Calu3 (cell line): ENCODE measurements around the gene DCHS1. TPM values are rescaled to one million over a fixed set of nuclear protein-coding genes. Genes with fewer than 3 reads are reported as not detected.

Experiments used
- BruUV-seq: library from RNA; stranded (reverse); fragments of 400-500 nt; replicated peaks from 2 replicates; lab custom pipeline; 2021; lab: Mats Ljungman, UMichigan
- CTCF ChIA-PET: fragments of 300-600 bp; sonication (Branson Sonifier 250); formaldehyde crosslinking; loops from one replicate; lab custom pipeline; 2022; ENCODE audit warnings: antibody characterized with exemption; lab: Charles Lee
- DNase-seq: peaks from one replicate; pipeline ENCODE4 v3.0.0; 2022
- H3K27ac Mint-ChIP-seq: one replicate; pipeline ENCODE4 v1.8.0; 2022; ENCODE audit warnings: mixed read lengths; ENCODE audit not compliant: unreplicated experiment
- H3K27me3 Mint-ChIP-seq: one replicate; pipeline ENCODE4 v1.8.0; 2022; ENCODE audit warnings: mixed read lengths; ENCODE audit not compliant: unreplicated experiment
- H3K36me3 Mint-ChIP-seq: one replicate; pipeline ENCODE4 v1.8.0; 2022; ENCODE audit warnings: mild to moderate bottlenecking, moderate library complexity, mixed read lengths; ENCODE audit not compliant: insufficient read depth, unreplicated experiment
- H3K4me1 Mint-ChIP-seq: one replicate; pipeline ENCODE4 v1.8.0; 2022; ENCODE audit warnings: mild to moderate bottlenecking, low read depth, mixed read lengths; ENCODE audit not compliant: unreplicated experiment
- H3K4me3 Mint-ChIP-seq: one replicate; pipeline ENCODE4 v1.8.0; 2022; ENCODE audit warnings: mild to moderate bottlenecking, low read depth, moderate library complexity, mixed read lengths; ENCODE audit not compliant: unreplicated experiment
- H3K9me3 Mint-ChIP-seq: one replicate; pipeline ENCODE4 v1.8.0; 2022; ENCODE audit warnings: low read depth, mixed read lengths; ENCODE audit not compliant: unreplicated experiment
- intact Hi-C: fragments of 100-400 bp; cut with micrococcal nuclease; formaldehyde crosslinking; loops from one replicate; pipeline ENCODE4 v1.10.0; 2022; ENCODE audit not compliant: unreplicated experiment
- total RNA-seq: library from RNA; stranded (reverse); gene quantifications from 2 replicates; pipeline ENCODE4 v1.2.3, GENCODE V29; 2022
- TF ChIP-seq, protein P1 (sequence below): fragments of 200-600 bp; IDR thresholded peaks from one replicate; pipeline ENCODE4 v1.8.0; 2022; ENCODE audit warnings: antibody characterized with exemption; ENCODE audit not compliant: unreplicated experiment

Gene DCHS1
- total RNA-seq, 1 experiment from 2014 or later = 0.02 TPM

DNA sequence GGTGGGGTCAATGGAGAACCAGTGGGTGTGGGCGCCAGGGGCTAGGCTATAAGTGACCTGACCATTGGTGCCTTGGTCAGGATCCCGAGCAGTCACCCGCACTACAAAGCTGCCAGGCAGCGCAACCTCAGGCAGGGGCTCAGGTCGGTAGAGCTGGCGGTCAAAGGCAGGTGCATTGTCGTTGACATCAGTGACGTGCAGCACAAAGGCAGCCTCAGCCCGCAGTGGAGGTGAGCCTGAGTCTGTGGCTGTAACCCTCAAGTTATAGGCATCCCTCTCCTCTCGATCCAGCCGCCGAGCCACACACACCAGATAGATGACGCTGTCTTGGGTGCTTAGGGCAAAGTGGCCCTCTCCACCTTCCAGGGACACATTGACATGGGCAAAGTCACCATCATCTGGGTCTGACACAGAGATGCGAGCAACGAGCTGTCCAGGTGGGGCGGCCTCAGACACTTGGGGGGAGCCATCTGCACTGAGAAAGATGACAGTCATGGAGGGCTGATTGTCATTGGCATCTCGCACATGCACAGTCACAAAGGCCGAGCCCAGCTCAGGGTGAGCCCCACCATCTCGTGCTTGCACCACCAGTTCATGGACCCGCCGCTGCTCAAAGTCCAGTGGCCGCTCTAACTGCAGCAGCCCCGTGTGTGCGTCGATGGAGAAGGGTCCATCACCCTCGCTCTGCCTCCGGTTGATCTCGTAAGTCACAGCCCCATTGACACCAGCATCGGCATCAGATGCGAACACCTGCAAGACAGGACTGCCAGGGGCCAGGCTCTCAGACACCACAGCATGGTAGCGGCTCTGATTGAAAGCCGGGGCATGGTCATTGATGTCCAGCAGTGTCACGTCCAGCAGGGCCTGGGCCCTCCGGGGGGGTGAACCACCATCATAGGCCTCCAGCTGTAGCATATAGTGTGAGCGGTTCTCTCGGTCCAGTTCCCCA lies 15.3 kb downstream of the DCHS1 start:
- Mint-ChIP-seq H3K9me3 (no peaks in the 10 kb centered on the region), H3K4me1 (no peaks in the 10 kb centered on the region), H3K4me3 (no peak overlapping the region), H3K27ac (no peak overlapping the region), H3K27me3 (peaks cover 12% of the 10 kb centered on the region), H3K36me3 (no peaks in the 10 kb centered on the region)
- intact Hi-C loops = no loop called here
- no TSS peak for BruUV-seq
- DNase-seq = no peak
- TF ChIP-seq, protein P1, sequence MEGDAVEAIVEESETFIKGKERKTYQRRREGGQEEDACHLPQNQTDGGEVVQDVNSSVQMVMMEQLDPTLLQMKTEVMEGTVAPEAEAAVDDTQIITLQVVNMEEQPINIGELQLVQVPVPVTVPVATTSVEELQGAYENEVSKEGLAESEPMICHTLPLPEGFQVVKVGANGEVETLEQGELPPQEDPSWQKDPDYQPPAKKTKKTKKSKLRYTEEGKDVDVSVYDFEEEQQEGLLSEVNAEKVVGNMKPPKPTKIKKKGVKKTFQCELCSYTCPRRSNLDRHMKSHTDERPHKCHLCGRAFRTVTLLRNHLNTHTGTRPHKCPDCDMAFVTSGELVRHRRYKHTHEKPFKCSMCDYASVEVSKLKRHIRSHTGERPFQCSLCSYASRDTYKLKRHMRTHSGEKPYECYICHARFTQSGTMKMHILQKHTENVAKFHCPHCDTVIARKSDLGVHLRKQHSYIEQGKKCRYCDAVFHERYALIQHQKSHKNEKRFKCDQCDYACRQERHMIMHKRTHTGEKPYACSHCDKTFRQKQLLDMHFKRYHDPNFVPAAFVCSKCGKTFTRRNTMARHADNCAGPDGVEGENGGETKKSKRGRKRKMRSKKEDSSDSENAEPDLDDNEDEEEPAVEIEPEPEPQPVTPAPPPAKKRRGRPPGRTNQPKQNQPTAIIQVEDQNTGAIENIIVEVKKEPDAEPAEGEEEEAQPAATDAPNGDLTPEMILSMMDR = no peak
- CTCF ChIA-PET = no interaction called here

DNA sequence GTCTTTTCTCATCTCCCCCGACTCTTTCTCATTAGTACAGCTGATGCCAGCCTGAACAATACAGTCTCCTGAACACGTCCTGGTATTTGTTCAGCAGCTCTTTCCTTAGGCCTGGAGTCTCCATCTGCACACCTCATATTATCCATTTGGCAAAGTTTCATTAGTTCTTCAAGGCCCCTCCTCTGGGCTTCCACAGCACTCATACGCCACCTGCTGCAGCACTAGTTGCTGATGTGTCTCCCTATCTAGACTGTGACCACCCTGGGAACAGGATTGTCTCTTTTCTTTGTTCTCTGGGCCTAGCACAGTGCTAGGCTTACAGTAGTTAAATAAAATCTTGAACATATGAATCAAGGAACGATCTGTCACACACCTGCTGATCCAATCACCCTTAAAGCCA lies 17.2 kb downstream of the DCHS1 start:
- intact Hi-C loops = no loop called here
- H3K27ac Mint-ChIP-seq = no peak overlapping the region
- H3K27me3 Mint-ChIP-seq = peaks cover 12% of the 10 kb centered on the region
- H3K9me3 Mint-ChIP-seq = no peaks in the 10 kb centered on the region
- BruUV-seq = no TSS peak
- H3K4me1 Mint-ChIP-seq = no peaks in the 10 kb centered on the region
- CTCF ChIA-PET = interaction anchor here (0.9 kb wide), 1 partner anchor 33 kb away, joined by 3 read pairs; no protein-coding TSS in a partner anchor
- TF ChIP-seq, protein P1 = no peak
- DNase-seq = no peak
- no peaks in the 10 kb centered on the region for H3K36me3 Mint-ChIP-seq
- H3K4me3 Mint-ChIP-seq = no peak overlapping the region

DNA sequence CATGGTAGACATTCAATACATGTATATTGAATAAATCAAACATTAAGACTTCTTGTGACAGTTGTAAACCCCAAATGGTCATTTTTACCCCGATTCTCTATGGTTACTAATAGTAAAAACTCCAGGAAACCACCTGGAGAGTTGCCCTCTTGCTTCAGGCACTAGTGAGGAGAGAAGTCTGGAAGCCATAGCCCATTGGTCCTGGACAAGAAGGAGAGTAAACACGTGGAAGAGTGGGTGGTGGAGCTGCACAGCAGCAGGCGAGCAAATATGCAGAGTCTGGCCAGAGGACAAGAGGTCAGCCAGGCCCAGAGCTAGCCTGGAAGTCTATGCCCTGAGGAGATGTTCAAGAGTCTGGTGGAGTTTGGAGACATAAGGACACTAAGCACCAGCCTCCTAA lies 17.7 kb downstream of the DCHS1 start:
- no peak overlapping the region for H3K27ac Mint-ChIP-seq
- CTCF ChIA-PET = no interaction called here

DNA sequence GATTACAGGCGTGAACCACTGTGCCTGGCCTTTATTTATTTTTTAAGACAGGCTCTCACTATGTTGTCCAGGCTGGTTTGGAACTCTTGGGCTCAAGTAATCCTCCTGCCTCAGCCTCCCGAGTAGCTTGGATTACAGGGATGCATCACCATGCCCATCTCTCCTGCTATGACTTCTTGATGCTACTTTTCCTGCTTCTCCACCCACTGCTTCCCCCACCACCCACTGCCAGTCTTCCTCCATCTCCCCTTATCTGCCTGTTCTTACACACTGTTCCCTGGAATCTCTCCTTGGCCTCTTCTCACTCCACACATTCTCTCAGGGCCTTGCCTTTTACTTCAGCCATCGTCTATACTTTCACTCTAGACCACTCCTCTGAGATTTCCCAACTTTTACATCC lies 19.1 kb downstream of the DCHS1 start:
- intact Hi-C loops = no loop called here
- CTCF ChIA-PET = no interaction called here
- BruUV-seq = no TSS peak

More for the DNA sequence above, 17.7 kb downstream of the DCHS1 start:
- intact Hi-C loops = no loop called here
- Mint-ChIP-seq H3K27me3 (peaks cover 12% of the 10 kb centered on the region), H3K4me3 (no peak overlapping the region), H3K36me3 (no peaks in the 10 kb centered on the region), H3K9me3 (no peaks in the 10 kb centered on the region), H3K4me1 (no peaks in the 10 kb centered on the region)
- DNase-seq = no peak
- no TSS peak for BruUV-seq
- TF ChIP-seq, protein P1 = no peak

More for the DNA sequence above, 19.1 kb downstream of the DCHS1 start:
- Mint-ChIP-seq H3K4me1 (no peaks in the 10 kb centered on the region), H3K4me3 (no peak overlapping the region), H3K27me3 (peaks cover 12% of the 10 kb centered on the region), H3K27ac (no peak overlapping the region), H3K9me3 (no peaks in the 10 kb centered on the region), H3K36me3 (no peaks in the 10 kb centered on the region)
- TF ChIP-seq, protein P1 = no peak
- no peak for DNase-seq
